Cardiac muscle cell (in vitro differentiated cells and primary cell): ENCODE data around the gene GYPC. TPM values are rescaled to one million over a fixed set of nuclear protein-coding genes. Genes with fewer than 3 reads are reported as not detected.
A peak's percentile ranks its signal among the peaks of the same experiment; 100 is the strongest.

Experiments used
- DNase-seq, 2 donors: peaks; one replicate each; pipeline versions ENCODE4 v3.0.0 to v3.0.0-alpha.2; 2010 to 2017; ENCODE audit warnings: low read depth in 1 of 2, low spot score in 1 of 2
- H3K27ac ChIP-seq: fragments of 200-600 bp; sonication (generic); 2 replicates; pipeline ENCODE4 v1.5.1; 2016
- H3K27me3 ChIP-seq: fragments of 200-600 bp; sonication (generic); 2 replicates; pipeline ENCODE4 v1.6.0; 2016; ENCODE audit warnings: control low read depth
- H3K36me3 ChIP-seq: fragments of 200-600 bp; sonication (generic); 2 replicates; pipeline ENCODE4 v1.5.1; 2016; ENCODE audit warnings: control low read depth
- H3K4me1 ChIP-seq: fragments of 200-600 bp; sonication (generic); 2 replicates; pipeline ENCODE4 v1.8.1; 2017; ENCODE audit warnings: low read depth, mild to moderate bottlenecking, mixed run types
- H3K4me3 ChIP-seq: fragments of 200-600 bp; sonication (generic); 2 replicates; pipeline ENCODE4 v1.5.1; 2016; ENCODE audit warnings: mild to moderate bottlenecking
- H3K9me3 ChIP-seq: fragments of 200-600 bp; sonication (generic); 2 replicates; pipeline ENCODE4 v1.5.1; 2017; ENCODE audit warnings: low read depth, mild to moderate bottlenecking, control low read depth
- CTCF ChIP-seq: IDR thresholded peaks from 2 replicates; pipeline ENCODE4 v1.5.1; 2012; ENCODE audit warnings: low read depth, mild to moderate bottlenecking, low read length
- polyA plus RNA-seq: library from polyadenylated mRNA; unstranded; fragments of >200 nt; fragmentation: Nextera tagmentation; extraction: Ambion mirVana; gene quantifications from 2 replicates; pipeline ENCODE4 v1.2.1, GENCODE V29; 2016
- total RNA-seq: library from RNA; depleted of rRNA; stranded (reverse); fragments of >200 nt; gene quantifications from 2 replicates; pipeline ENCODE4 v1.2.3, GENCODE V29; 2016

GYPC gene
- total and polyA plus RNA-seq, 2 experiments from 2014 or later, result 45.6 to 69.7 TPM

- TF ChIP-seq CTCF, result no peak
- DNase-seq, result no peak
- Histone ChIP-seq H3K36me3 (no peaks in the 10 kb centered on the region), H3K9me3 (no peaks in the 10 kb centered on the region), H3K4me1 (peaks cover 20% of the 10 kb centered on the region), H3K4me3 (no peak overlapping the region), H3K27ac (no peak overlapping the region), H3K27me3 (no peaks in the 10 kb centered on the region)
These were observed 3.6 kb upstream of the GYPC start for GRCh38 chr2:126652323-126652891.

GRCh38 chr2:126653109-126653508 lies 2.8 kb upstream of the GYPC start:
- H3K4me1 ChIP-seq, result peaks cover 27% of the 10 kb centered on the region
- no peak overlapping the region for H3K27ac ChIP-seq
- no peak overlapping the region for H3K4me3 ChIP-seq
- no peaks in the 10 kb centered on the region for H3K9me3 ChIP-seq
- no peak for DNase-seq
- H3K36me3 ChIP-seq, result no peaks in the 10 kb centered on the region
- H3K27me3 ChIP-seq, result no peaks in the 10 kb centered on the region
- no peak for TF ChIP-seq CTCF

- Histone ChIP-seq H3K4me1 (peaks cover 33% of the 10 kb centered on the region), H3K9me3 (no peaks in the 10 kb centered on the region), H3K4me3 (no peak overlapping the region), H3K36me3 (no peaks in the 10 kb centered on the region), H3K27ac (no peak overlapping the region), H3K27me3 (no peaks in the 10 kb centered on the region)
- TF ChIP-seq CTCF, result no peak
- no peak for DNase-seq
These were observed 2.2 kb upstream of the GYPC start for GRCh38 chr2:126653761-126654160.

GRCh38 chr2:126655051-126655450 lies 907 bp upstream of the GYPC start:
- DNase-seq, result no peak
- H3K27me3 ChIP-seq, result no peaks in the 10 kb centered on the region
- TF ChIP-seq CTCF, result no peak
- H3K4me3 ChIP-seq, result no peak overlapping the region
- no peak overlapping the region for H3K27ac ChIP-seq
- H3K9me3 ChIP-seq, result no peaks in the 10 kb centered on the region
- H3K4me1 ChIP-seq, result peaks cover 44% of the 10 kb centered on the region
- no peaks in the 10 kb centered on the region for H3K36me3 ChIP-seq

GRCh38 chr2:126656431-126657147 lies 631 bp downstream of the GYPC start:
- H3K4me1 ChIP-seq, result peaks cover 49% of the 10 kb centered on the region

More at GRCh38 chr2:126656431-126657147, 631 bp downstream of the GYPC start:
- H3K4me3 ChIP-seq, result peak overlapping the region; percentile 43
- H3K9me3 ChIP-seq, result no peaks in the 10 kb centered on the region
- DNase-seq, result peak; percentile 56 to 59
- TF ChIP-seq CTCF, result no peak
- no peaks in the 10 kb centered on the region for H3K36me3 ChIP-seq
- peak overlapping the region; percentile 89 for H3K27ac ChIP-seq
- no peaks in the 10 kb centered on the region for H3K27me3 ChIP-seq
